IMR-90 (cell line): ENCODE results near the gene MPRIP. TPM values are rescaled to one million over a fixed set of nuclear protein-coding genes. Genes with fewer than 3 reads are reported as not detected.
"Not testable (repeated sequence)": the region's sequence is repeated elsewhere in the genome, so short reads cannot be mapped to it uniquely, and the experiment has no call there.

Source experiments
- ATAC-seq: fragments of 200-7000 bp; cut with Tn5 transposase; 2 replicates; pipeline ENCODE4 v1.9.1; 2020; ENCODE audit warnings: low read depth, mild to moderate bottlenecking, moderate library complexity
- BruUV-seq: library from RNA; stranded (reverse); fragments of 400-500 nt; replicated peaks from 2 replicates; lab custom pipeline; 2021; lab: Mats Ljungman, UMichigan
- CTCF ChIA-PET: fragments of 300-600 bp; formaldehyde crosslinking; extraction: SDS; loops from one replicate; lab custom pipeline; 2021; ENCODE audit warnings: antibody characterized with exemption; lab: Yijun Ruan, JAX
- POLR2A ChIA-PET: fragments of 300-600 bp; sonication (Branson Sonifier 250); formaldehyde crosslinking; loops from one replicate; lab custom pipeline; 2022; ENCODE audit warnings: antibody characterized with exemption; ENCODE audit not compliant: unreplicated experiment; lab: Charles Lee
- DNase-seq: peaks from one replicate; pipeline ENCODE4 v3.0.0; 2013
- H2AFZ ChIP-seq: replicated peaks from 2 replicates; pipeline ENCODE3; 2013; ENCODE audit warnings: low read length, mild to moderate bottlenecking; ENCODE audit not compliant: poor library complexity
- H2AK5ac ChIP-seq: 2 replicates; pipeline ENCODE4 v1.6.1; 2013; ENCODE audit warnings: low read depth, low read length, inconsistent platforms
- H2AK9ac ChIP-seq: replicated peaks from 2 replicates; pipeline ENCODE3; 2013; ENCODE audit warnings: mild to moderate bottlenecking, low read depth, low read length, moderate library complexity; ENCODE audit not compliant: poor library complexity
- H2BK120ac ChIP-seq: 2 replicates; pipeline ENCODE4 v1.6.1; 2013; ENCODE audit warnings: low read depth, low read length, inconsistent platforms
- H2BK15ac ChIP-seq: 3 replicates; pipeline ENCODE4 v1.6.1; 2013; ENCODE audit warnings: low read depth, low read length, inconsistent platforms
- H2BK20ac ChIP-seq: 2 replicates; pipeline ENCODE4 v1.6.1; 2013; ENCODE audit warnings: low read depth, mild to moderate bottlenecking, inconsistent platforms, low read length, moderate library complexity
- H2BK5ac ChIP-seq: 2 replicates; pipeline ENCODE4 v1.6.1; 2013; ENCODE audit warnings: mild to moderate bottlenecking, low read depth, low read length, inconsistent platforms; ENCODE audit not compliant: poor library complexity, severe bottlenecking
- H3K14ac ChIP-seq: replicated peaks from 2 replicates; pipeline ENCODE4 v1.6.1; 2013; ENCODE audit warnings: low read depth, low read length, inconsistent platforms
- H3K18ac ChIP-seq: 2 replicates; pipeline ENCODE4 v1.6.1; 2013; ENCODE audit warnings: low read depth, low read length, control low read depth
- H3K23ac ChIP-seq: 2 replicates; pipeline ENCODE4 v1.6.1; 2013; ENCODE audit warnings: low read depth, low read length, inconsistent platforms
- H3K27ac ChIP-seq: 2 replicates; pipeline ENCODE4 v1.5.1; 2013; ENCODE audit warnings: mild to moderate bottlenecking, control low read depth, low read length; ENCODE audit not compliant: insufficient read depth
- H3K27me3 ChIP-seq: 2 replicates; pipeline ENCODE4 v1.6.1; 2013; ENCODE audit warnings: low read length; ENCODE audit not compliant: control insufficient read depth, insufficient read depth
- H3K36me3 ChIP-seq: 2 replicates; pipeline ENCODE4 v1.6.1; 2013; ENCODE audit warnings: low read length, mixed read lengths; ENCODE audit not compliant: control insufficient read depth, insufficient read depth
- H3K4ac ChIP-seq: 2 replicates; pipeline ENCODE4 v1.6.1; 2013; ENCODE audit warnings: low read depth, low read length, inconsistent platforms
- H3K4me1 ChIP-seq: 2 replicates; pipeline ENCODE4 v1.6.1; 2013; ENCODE audit warnings: low read length, mixed read lengths; ENCODE audit not compliant: control insufficient read depth, insufficient read depth
- H3K4me2 ChIP-seq: 2 replicates; pipeline ENCODE4 v1.6.1; 2013; ENCODE audit warnings: low read depth, mild to moderate bottlenecking, control low read depth, low read length, moderate library complexity
- H3K4me3 ChIP-seq: 2 replicates; pipeline ENCODE4 v1.5.1; 2013; ENCODE audit warnings: low read depth, mild to moderate bottlenecking, control low read depth, low read length, moderate library complexity; ENCODE audit not compliant: insufficient read depth
- H3K56ac ChIP-seq: 2 replicates; pipeline ENCODE4 v1.6.1; 2013; ENCODE audit warnings: low read length, inconsistent platforms; ENCODE audit not compliant: insufficient read depth; ENCODE audit errors: extremely low read depth
- H3K79me1 ChIP-seq, 2 experiments: 2 replicates each; pipeline ENCODE4 v1.6.1; 2013; ENCODE audit warnings: low read length in 2 of 2, inconsistent platforms in 1 of 2, low read depth in 1 of 2
- H3K9ac ChIP-seq: 2 replicates; pipeline ENCODE4 v1.6.1; 2013; ENCODE audit warnings: low read depth, low read length, control low read depth
- H3K9me1 ChIP-seq: 2 replicates; pipeline ENCODE4 v1.6.1; 2013; ENCODE audit warnings: low read length, inconsistent platforms; ENCODE audit not compliant: insufficient read depth
- H3K9me3 ChIP-seq: 2 replicates; pipeline ENCODE4 v1.6.1; 2013; ENCODE audit warnings: low read length; ENCODE audit not compliant: control insufficient read depth, insufficient read depth
- H4K20me1 ChIP-seq: 2 replicates; pipeline ENCODE4 v1.6.1; 2013; ENCODE audit warnings: low read length, inconsistent platforms; ENCODE audit not compliant: insufficient read depth
- H4K5ac ChIP-seq: 2 replicates; pipeline ENCODE4 v1.6.1; 2013; ENCODE audit warnings: mild to moderate bottlenecking, low read depth, low read length, control low read depth
- H4K8ac ChIP-seq, 2 experiments: 2 replicates each; pipeline ENCODE4 v1.6.1; 2013; ENCODE audit warnings: low read depth in 2 of 2, low read length in 2 of 2, control low read depth in 1 of 2, inconsistent platforms in 1 of 2
- H4K91ac ChIP-seq: 2 replicates; pipeline ENCODE4 v1.6.1; 2013; ENCODE audit warnings: low read depth, low read length, inconsistent platforms; ENCODE audit not compliant: insufficient read depth
- WGBS, 2 experiments: methylation state at CpG; one replicate each; pipeline versions ENCODE4 v1.1.5 to v1.1.7; 2013; ENCODE audit warnings: missing lambda C conversion rate in 2 of 2; ENCODE audit not compliant: insufficient read length in 1 of 2; ENCODE audit errors: extremely low coverage in 2 of 2; 5-methylcytosine and 5-hydroxymethylcytosine counted together
- dilution Hi-C: fragments of 300-500 bp; cut with HindIII; formaldehyde crosslinking; loops from one replicate; pipeline ENCODE4 v1.14.3; 2018; ENCODE audit warnings: low sequenced_read_pairs; ENCODE audit not compliant: unreplicated experiment
- in situ Hi-C: fragments of 300-500 bp; cut with MboI; formaldehyde crosslinking; loops from 3 replicates; pipeline ENCODE4 v1.14.3; 2019; ENCODE audit warnings: low sequenced_read_pairs, inconsistent platforms, mixed read lengths
- intact Hi-C: fragments of 100-400 bp; cut with micrococcal nuclease; formaldehyde crosslinking; loops from 2 replicates; pipeline ENCODE4 v1.10.0; 2022
- polyA plus RNA-seq, 3 experiments: library from polyadenylated mRNA; depleted of rRNA; stranded (reverse); fragments of >200 nt; gene quantifications; 2 replicates each; pipeline ENCODE4 v1.2.3, GENCODE V29; 2012; ENCODE audit warnings: low replicate concordance in 1 of 3
- total RNA-seq: library from RNA; depleted of rRNA; stranded (reverse); fragments of >200 nt; gene quantifications from 2 replicates; pipeline ENCODE4 v1.2.3, GENCODE V29; 2012

The MPRIP gene
- total and polyA plus RNA-seq, 2 of the 4 experiments (the other 2 are of a cell fraction): 111 to 149 TPM

GRCh38 chr17:17007891-17008290 is 34.4 kb upstream of the MPRIP start:
- ATAC-seq, H3K18ac ChIP-seq, H2AFZ ChIP-seq, H3K9me1 ChIP-seq, H2BK15ac ChIP-seq, H3K9me3 ChIP-seq, H2AK9ac ChIP-seq, H3K23ac ChIP-seq, H3K79me1 ChIP-seq, H3K4ac ChIP-seq, H3K27me3 ChIP-seq, POLR2A ChIA-PET, H3K4me2 ChIP-seq, H3K36me3 ChIP-seq, H2BK5ac ChIP-seq, H3K4me3 ChIP-seq, H3K4me1 ChIP-seq, dilution Hi-C loops, H3K9ac ChIP-seq, H4K5ac ChIP-seq, DNase-seq, H2BK20ac ChIP-seq, H4K91ac ChIP-seq, H4K8ac ChIP-seq, H4K20me1 ChIP-seq, BruUV-seq, H2BK120ac ChIP-seq, H3K56ac ChIP-seq, H2AK5ac ChIP-seq, H3K14ac ChIP-seq, H3K27ac ChIP-seq: not testable (repeated sequence)
- no CpG with 5 or more reads among the region's 6 CpGs for WGBS, 2 experiments
- CTCF ChIA-PET: interaction anchor here (0.7 kb wide), 1 partner anchor 105 kb away, joined by 4 read pairs; no protein-coding TSS in a partner anchor
- intact Hi-C loops (loop anchor here (10.0 kb wide), 1 partner anchor 97 kb away; no protein-coding TSS in a partner anchor), in situ Hi-C loops (loop anchor here (25.0 kb wide), 1 partner anchor 629 kb away; no protein-coding TSS in a partner anchor)

- H3K4me1 ChIP-seq, H2AK5ac ChIP-seq, H3K4ac ChIP-seq, H2BK120ac ChIP-seq, ATAC-seq, H3K9me3 ChIP-seq, H3K9ac ChIP-seq, H4K20me1 ChIP-seq, dilution Hi-C loops, POLR2A ChIA-PET, H3K27ac ChIP-seq, H3K4me3 ChIP-seq, H2AFZ ChIP-seq, H3K27me3 ChIP-seq, BruUV-seq, H2AK9ac ChIP-seq, H3K23ac ChIP-seq, H2BK5ac ChIP-seq, H3K14ac ChIP-seq, H2BK20ac ChIP-seq, H3K4me2 ChIP-seq, H3K56ac ChIP-seq, H3K18ac ChIP-seq, H3K36me3 ChIP-seq, H4K8ac ChIP-seq, CTCF ChIA-PET, H3K9me1 ChIP-seq, H4K91ac ChIP-seq, H2BK15ac ChIP-seq, DNase-seq, H4K5ac ChIP-seq, H3K79me1 ChIP-seq: not testable (repeated sequence)
- whole genome bisulfite sequencing, 2 experiments: no CpG with 5 or more reads among the region's 10 CpGs
- in situ Hi-C loops: loop anchor here (25.0 kb wide), 1 partner anchor 628 kb away; no protein-coding TSS in a partner anchor
- intact Hi-C loops: loop anchor here (10.0 kb wide), 1 partner anchor 96 kb away; no protein-coding TSS in a partner anchor
Measured at GRCh38 chr17:17008621-17009397, 33.4 kb upstream of the MPRIP start.
